Suprapubic skin (tissue), 4 donors: ENCODE measurements around the gene ADCY3. TPM values are rescaled to one million over a fixed set of nuclear protein-coding genes. Genes with fewer than 3 reads are reported as not detected.
A peak's percentile ranks its signal among the peaks of the same experiment; 100 is the strongest.

ENCODE experiments used
- DNase-seq, 2 donors: peaks; one replicate each; pipeline ENCODE4 v3.0.0-alpha.2; 2019; ENCODE audit warnings: low spot score in 2 of 2
- H3K27ac ChIP-seq: fragments of 200-600 bp; sonication (generic); one replicate; pipeline ENCODE4 v1.5.1; 2019
- H3K27me3 ChIP-seq: fragments of 200-600 bp; sonication (generic); one replicate; pipeline ENCODE4 v1.5.1; 2019
- H3K36me3 ChIP-seq: fragments of 200-600 bp; sonication (generic); one replicate; pipeline ENCODE4 v1.5.1; 2019
- H3K4me1 ChIP-seq: fragments of 200-600 bp; sonication (generic); one replicate; pipeline ENCODE4 v1.5.1; 2019
- H3K4me3 ChIP-seq: fragments of 200-600 bp; sonication (generic); one replicate; pipeline ENCODE4 v1.5.1; 2019; ENCODE audit warnings: mild to moderate bottlenecking
- H3K9me3 ChIP-seq: fragments of 200-600 bp; sonication (generic); one replicate; pipeline ENCODE4 v1.5.1; 2019
- EP300 ChIP-seq: sonication (generic); formaldehyde crosslinking; IDR thresholded peaks from one replicate; pipeline ENCODE4 v1.6.1; 2017; ENCODE audit warnings: antibody characterized with exemption
- POLR2A ChIP-seq, 2 donors: fragments of 450-650 bp; IDR thresholded peaks; one replicate each; pipeline ENCODE4 v1.6.1; 2017; ENCODE audit warnings: antibody characterized with exemption in 2 of 2, mild to moderate bottlenecking in 2 of 2, moderate library complexity in 2 of 2
- POLR2AphosphoS5 ChIP-seq, 3 donors: sonication (generic); formaldehyde crosslinking; IDR thresholded peaks; one replicate each; pipeline ENCODE4 v1.6.1; 2017; ENCODE audit warnings: antibody characterized with exemption in 3 of 3
- WGBS: methylation state at CpG from one replicate; pipeline ENCODE4 v1.1.5; 2018; 5-methylcytosine and 5-hydroxymethylcytosine counted together
- total RNA-seq, 4 donors: library from RNA; depleted of rRNA; stranded (reverse); fragments of >200 nt; gene quantifications; one replicate each; pipeline ENCODE4 v1.1.0, GENCODE V29; 2016
- TF ChIP-seq, protein P1 (sequence below), 2 donors: fragments of 200-600 bp in 1 of 2; fragments of 450-650 bp in 1 of 2; sonication (generic) in 1 of 2; IDR thresholded peaks; one replicate each; pipeline ENCODE4 v1.5.1; 2016 to 2019; ENCODE audit warnings: antibody characterized with exemption in 2 of 2, mild to moderate bottlenecking in 1 of 2, moderate library complexity in 1 of 2

ADCY3 gene
- total RNA-seq, 4 donors from 2014 or later = 45.2 to 108 (median 66.9) TPM

DNA sequence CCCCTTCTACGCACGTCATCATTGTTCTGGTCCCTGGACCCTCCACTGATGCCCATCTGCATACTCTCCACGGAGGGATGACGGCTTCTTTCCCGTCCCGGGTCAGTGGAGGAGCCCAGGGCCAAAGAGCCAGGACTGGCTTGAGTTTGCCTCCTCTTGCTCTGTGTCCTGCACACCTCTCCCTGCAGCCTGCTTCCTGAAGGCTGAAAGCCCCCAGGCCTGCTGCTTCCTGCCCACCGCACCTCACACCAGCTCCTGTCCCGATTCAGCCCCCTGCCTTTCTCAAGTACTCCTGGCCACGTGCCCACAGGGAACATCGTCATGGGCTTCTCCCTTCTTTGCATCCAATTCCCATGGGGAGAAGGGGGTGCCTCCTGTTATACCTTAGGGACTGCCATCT, 7.1 kb downstream of the ADCY3 start:
- peaks cover 9% of the 10 kb centered on the region for H3K36me3 ChIP-seq
- DNase-seq = no peak
- 77% methylated on average over 10 of the region's 10 CpGs for WGBS
- H3K27me3 ChIP-seq = no peaks in the 10 kb centered on the region
- peaks cover 6% of the 10 kb centered on the region for H3K9me3 ChIP-seq
- TF ChIP-seq EP300 = no peak
- no peak overlapping the region for H3K27ac ChIP-seq
- no peak overlapping the region for H3K4me3 ChIP-seq
- peaks cover 22% of the 10 kb centered on the region for H3K4me1 ChIP-seq

DNA sequence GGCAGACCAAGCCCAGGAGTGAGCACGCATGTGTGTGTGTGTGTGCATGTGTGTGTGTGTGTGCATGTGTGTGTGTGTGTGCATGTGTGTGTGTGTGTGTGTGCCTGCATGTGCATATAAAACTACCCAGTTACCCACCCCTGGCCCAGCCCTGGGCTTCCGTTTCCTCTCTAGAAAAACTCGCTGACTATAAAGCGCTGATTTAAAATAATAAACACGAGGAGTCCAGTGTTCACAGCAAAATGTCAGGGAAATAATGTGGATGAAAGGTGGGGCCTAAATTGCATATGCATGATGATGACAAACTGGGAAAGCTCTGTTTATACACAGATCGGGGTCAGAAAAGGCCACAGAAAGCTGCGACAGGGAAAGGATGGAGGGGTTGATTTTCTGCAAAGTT, 7.5 kb downstream of the ADCY3 start:
- DNase-seq = no peak
- Histone ChIP-seq H3K27me3 (no peaks in the 10 kb centered on the region), H3K9me3 (peaks cover 6% of the 10 kb centered on the region), H3K36me3 (peaks cover 9% of the 10 kb centered on the region), H3K4me3 (no peak overlapping the region), H3K4me1 (peaks cover 19% of the 10 kb centered on the region), H3K27ac (no peak overlapping the region)
- no peak for TF ChIP-seq POLR2A (IDR thresholded peaks at IDR 0.05)
- TF ChIP-seq EP300 = no peak
- TF ChIP-seq, protein P1, sequence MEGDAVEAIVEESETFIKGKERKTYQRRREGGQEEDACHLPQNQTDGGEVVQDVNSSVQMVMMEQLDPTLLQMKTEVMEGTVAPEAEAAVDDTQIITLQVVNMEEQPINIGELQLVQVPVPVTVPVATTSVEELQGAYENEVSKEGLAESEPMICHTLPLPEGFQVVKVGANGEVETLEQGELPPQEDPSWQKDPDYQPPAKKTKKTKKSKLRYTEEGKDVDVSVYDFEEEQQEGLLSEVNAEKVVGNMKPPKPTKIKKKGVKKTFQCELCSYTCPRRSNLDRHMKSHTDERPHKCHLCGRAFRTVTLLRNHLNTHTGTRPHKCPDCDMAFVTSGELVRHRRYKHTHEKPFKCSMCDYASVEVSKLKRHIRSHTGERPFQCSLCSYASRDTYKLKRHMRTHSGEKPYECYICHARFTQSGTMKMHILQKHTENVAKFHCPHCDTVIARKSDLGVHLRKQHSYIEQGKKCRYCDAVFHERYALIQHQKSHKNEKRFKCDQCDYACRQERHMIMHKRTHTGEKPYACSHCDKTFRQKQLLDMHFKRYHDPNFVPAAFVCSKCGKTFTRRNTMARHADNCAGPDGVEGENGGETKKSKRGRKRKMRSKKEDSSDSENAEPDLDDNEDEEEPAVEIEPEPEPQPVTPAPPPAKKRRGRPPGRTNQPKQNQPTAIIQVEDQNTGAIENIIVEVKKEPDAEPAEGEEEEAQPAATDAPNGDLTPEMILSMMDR (IDR thresholded peaks at IDR 0.05) = no peak
- TF ChIP-seq POLR2AphosphoS5 (IDR thresholded peaks at IDR 0.05) = no peak
- WGBS = 87% methylated on average over 7 of the region's 7 CpGs

DNA sequence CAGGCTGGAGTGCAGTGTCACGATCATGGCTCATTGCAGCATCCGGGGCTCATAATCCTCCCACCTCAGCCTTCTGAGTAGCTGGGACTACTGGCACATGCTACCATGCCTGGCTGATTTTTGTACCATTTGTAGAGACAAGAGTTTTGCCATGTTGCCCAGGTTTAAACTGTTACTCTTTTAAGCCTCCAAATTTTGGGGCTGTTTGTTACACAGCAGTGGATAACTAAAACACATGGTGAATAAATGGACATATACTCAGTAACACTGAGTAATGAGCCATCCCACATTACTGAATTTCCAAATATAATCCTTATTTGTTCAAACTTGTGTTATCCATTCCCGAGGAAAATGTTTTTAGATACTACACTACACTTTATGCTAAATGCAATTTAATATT, 9.8 kb downstream of the ADCY3 start:
- H3K9me3 ChIP-seq = peaks cover 6% of the 10 kb centered on the region
- H3K4me1 ChIP-seq = peaks cover 6% of the 10 kb centered on the region
- H3K27ac ChIP-seq = no peak overlapping the region
- no peak for DNase-seq
- TF ChIP-seq EP300 = no peak
- TF ChIP-seq POLR2AphosphoS5 (IDR thresholded peaks at IDR 0.05) = no peak
- TF ChIP-seq, protein P1 (IDR thresholded peaks at IDR 0.05) = no peak
- TF ChIP-seq POLR2A (IDR thresholded peaks at IDR 0.05) = no peak
- H3K27me3 ChIP-seq = no peaks in the 10 kb centered on the region
- no peak overlapping the region for H3K4me3 ChIP-seq
- 95% methylated on average over 3 of the region's 3 CpGs for WGBS
- peaks cover 9% of the 10 kb centered on the region for H3K36me3 ChIP-seq

DNA sequence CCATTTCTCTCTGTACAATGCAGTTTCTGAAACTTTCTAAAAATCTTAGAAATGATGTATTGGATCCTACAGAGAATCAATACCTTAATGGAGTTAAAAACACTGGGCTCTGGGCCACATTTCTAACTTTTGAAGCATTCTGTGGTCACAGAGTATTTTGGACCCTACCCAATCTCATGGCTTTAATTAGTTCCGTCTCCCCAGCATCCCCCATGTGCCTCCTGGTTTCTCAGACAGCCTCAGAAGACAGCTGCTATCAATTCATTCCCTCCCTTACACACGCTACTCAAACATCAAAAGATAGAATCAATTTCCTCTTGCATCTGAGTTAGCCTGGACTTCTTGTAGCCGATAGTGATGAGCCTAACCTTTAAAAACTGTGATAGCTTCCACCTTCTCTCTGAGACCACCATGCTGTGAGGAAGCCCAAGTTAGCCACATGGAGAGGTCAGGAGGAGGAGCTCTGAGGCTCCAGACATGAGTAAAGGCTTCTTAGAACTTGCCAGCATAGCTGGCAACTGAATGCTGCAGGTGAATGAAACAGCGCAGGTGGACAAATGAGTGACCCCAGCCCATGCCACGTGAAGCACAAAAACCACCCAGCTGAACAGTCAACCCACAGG, 10.4 kb downstream of the ADCY3 start:
- 82% methylated on average over 5 of the region's 5 CpGs for WGBS
- TF ChIP-seq POLR2AphosphoS5 (IDR thresholded peaks at IDR 0.05) = no peak
- TF ChIP-seq, protein P1 (IDR thresholded peaks at IDR 0.05) = no peak
- TF ChIP-seq POLR2A (IDR thresholded peaks at IDR 0.05) = no peak
- no peak for TF ChIP-seq EP300
- Histone ChIP-seq H3K27ac (no peak overlapping the region), H3K4me3 (no peak overlapping the region), H3K4me1 (peaks cover under 1% of the 10 kb centered on the region), H3K9me3 (peaks cover 6% of the 10 kb centered on the region), H3K27me3 (no peaks in the 10 kb centered on the region), H3K36me3 (peaks cover 9% of the 10 kb centered on the region)
- DNase-seq = no peak

DNA sequence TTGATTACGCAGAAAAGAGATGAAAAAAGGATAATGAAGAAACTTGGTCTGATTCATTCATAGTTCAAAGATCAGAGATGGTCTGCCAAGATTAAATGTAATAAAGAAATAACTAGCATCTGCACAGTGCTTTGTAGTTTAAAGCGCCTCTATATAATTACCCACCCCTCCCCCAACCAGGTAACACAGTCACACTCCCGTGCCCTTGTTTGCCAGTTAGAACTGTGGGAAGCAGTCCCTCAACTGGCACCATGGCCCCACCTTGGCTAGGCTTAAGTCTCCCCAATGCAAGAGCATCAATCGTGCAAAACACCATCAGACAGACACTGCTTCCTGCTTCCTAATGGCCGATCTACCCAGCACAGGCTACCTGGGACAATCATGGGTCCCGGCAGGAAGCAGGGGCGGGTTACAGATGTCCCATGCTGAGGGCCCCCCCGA, 11.6 kb downstream of the ADCY3 start:
- no peaks in the 10 kb centered on the region for H3K27me3 ChIP-seq
- H3K4me1 ChIP-seq = no peaks in the 10 kb centered on the region
- TF ChIP-seq POLR2A (IDR thresholded peaks at IDR 0.05) (no peak), POLR2AphosphoS5 (IDR thresholded peaks at IDR 0.05) (no peak), EP300 (no peak)
- TF ChIP-seq, protein P1 (IDR thresholded peaks at IDR 0.05) = no peak
- H3K9me3 ChIP-seq = peaks cover 6% of the 10 kb centered on the region
- DNase-seq = peak in 1 of 2 donors; percentile 35
- WGBS = 68% methylated on average over 8 of the region's 8 CpGs
- H3K27ac ChIP-seq = no peak overlapping the region
- H3K4me3 ChIP-seq = no peak overlapping the region
- H3K36me3 ChIP-seq = peaks cover 9% of the 10 kb centered on the region
